IMR-90 (cell line): ENCODE results near the gene PPIP5K2. TPM values are rescaled to one million over a fixed set of nuclear protein-coding genes. Genes with fewer than 3 reads are reported as not detected.

Experiments used
- ATAC-seq: fragments of 200-7000 bp; cut with Tn5 transposase; 2 replicates; pipeline ENCODE4 v1.9.1; 2020; ENCODE audit warnings: low read depth, mild to moderate bottlenecking, moderate library complexity
- BruUV-seq: library from RNA; stranded (reverse); fragments of 400-500 nt; replicated peaks from 2 replicates; lab custom pipeline; 2021; lab: Mats Ljungman, UMichigan
- CTCF ChIA-PET: fragments of 300-600 bp; formaldehyde crosslinking; extraction: SDS; loops from one replicate; lab custom pipeline; 2021; ENCODE audit warnings: antibody characterized with exemption; lab: Yijun Ruan, JAX
- POLR2A ChIA-PET: fragments of 300-600 bp; sonication (Branson Sonifier 250); formaldehyde crosslinking; loops from one replicate; lab custom pipeline; 2022; ENCODE audit warnings: antibody characterized with exemption; ENCODE audit not compliant: unreplicated experiment; lab: Charles Lee
- DNase-seq: peaks from one replicate; pipeline ENCODE4 v3.0.0; 2013
- H2AFZ ChIP-seq: replicated peaks from 2 replicates; pipeline ENCODE3; 2013; ENCODE audit warnings: low read length, mild to moderate bottlenecking; ENCODE audit not compliant: poor library complexity
- H2AK5ac ChIP-seq: 2 replicates; pipeline ENCODE4 v1.6.1; 2013; ENCODE audit warnings: low read depth, low read length, inconsistent platforms
- H2AK9ac ChIP-seq: replicated peaks from 2 replicates; pipeline ENCODE3; 2013; ENCODE audit warnings: mild to moderate bottlenecking, low read depth, low read length, moderate library complexity; ENCODE audit not compliant: poor library complexity
- H2BK120ac ChIP-seq: 2 replicates; pipeline ENCODE4 v1.6.1; 2013; ENCODE audit warnings: low read depth, low read length, inconsistent platforms
- H2BK15ac ChIP-seq: 3 replicates; pipeline ENCODE4 v1.6.1; 2013; ENCODE audit warnings: low read depth, low read length, inconsistent platforms
- H2BK20ac ChIP-seq: 2 replicates; pipeline ENCODE4 v1.6.1; 2013; ENCODE audit warnings: low read depth, mild to moderate bottlenecking, inconsistent platforms, low read length, moderate library complexity
- H2BK5ac ChIP-seq: 2 replicates; pipeline ENCODE4 v1.6.1; 2013; ENCODE audit warnings: mild to moderate bottlenecking, low read depth, low read length, inconsistent platforms; ENCODE audit not compliant: poor library complexity, severe bottlenecking
- H3K14ac ChIP-seq: replicated peaks from 2 replicates; pipeline ENCODE4 v1.6.1; 2013; ENCODE audit warnings: low read depth, low read length, inconsistent platforms
- H3K18ac ChIP-seq: 2 replicates; pipeline ENCODE4 v1.6.1; 2013; ENCODE audit warnings: low read depth, low read length, control low read depth
- H3K23ac ChIP-seq: 2 replicates; pipeline ENCODE4 v1.6.1; 2013; ENCODE audit warnings: low read depth, low read length, inconsistent platforms
- H3K27ac ChIP-seq: 2 replicates; pipeline ENCODE4 v1.5.1; 2013; ENCODE audit warnings: mild to moderate bottlenecking, control low read depth, low read length; ENCODE audit not compliant: insufficient read depth
- H3K27me3 ChIP-seq: 2 replicates; pipeline ENCODE4 v1.6.1; 2013; ENCODE audit warnings: low read length; ENCODE audit not compliant: control insufficient read depth, insufficient read depth
- H3K36me3 ChIP-seq: 2 replicates; pipeline ENCODE4 v1.6.1; 2013; ENCODE audit warnings: low read length, mixed read lengths; ENCODE audit not compliant: control insufficient read depth, insufficient read depth
- H3K4ac ChIP-seq: 2 replicates; pipeline ENCODE4 v1.6.1; 2013; ENCODE audit warnings: low read depth, low read length, inconsistent platforms
- H3K4me1 ChIP-seq: 2 replicates; pipeline ENCODE4 v1.6.1; 2013; ENCODE audit warnings: low read length, mixed read lengths; ENCODE audit not compliant: control insufficient read depth, insufficient read depth
- H3K4me2 ChIP-seq: 2 replicates; pipeline ENCODE4 v1.6.1; 2013; ENCODE audit warnings: low read depth, mild to moderate bottlenecking, control low read depth, low read length, moderate library complexity
- H3K4me3 ChIP-seq: 2 replicates; pipeline ENCODE4 v1.5.1; 2013; ENCODE audit warnings: low read depth, mild to moderate bottlenecking, control low read depth, low read length, moderate library complexity; ENCODE audit not compliant: insufficient read depth
- H3K56ac ChIP-seq: 2 replicates; pipeline ENCODE4 v1.6.1; 2013; ENCODE audit warnings: low read length, inconsistent platforms; ENCODE audit not compliant: insufficient read depth; ENCODE audit errors: extremely low read depth
- H3K79me1 ChIP-seq, 2 experiments: 2 replicates each; pipeline ENCODE4 v1.6.1; 2013; ENCODE audit warnings: low read length in 2 of 2, inconsistent platforms in 1 of 2, low read depth in 1 of 2
- H3K9ac ChIP-seq: 2 replicates; pipeline ENCODE4 v1.6.1; 2013; ENCODE audit warnings: low read depth, low read length, control low read depth
- H3K9me1 ChIP-seq: 2 replicates; pipeline ENCODE4 v1.6.1; 2013; ENCODE audit warnings: low read length, inconsistent platforms; ENCODE audit not compliant: insufficient read depth
- H3K9me3 ChIP-seq: 2 replicates; pipeline ENCODE4 v1.6.1; 2013; ENCODE audit warnings: low read length; ENCODE audit not compliant: control insufficient read depth, insufficient read depth
- H4K20me1 ChIP-seq: 2 replicates; pipeline ENCODE4 v1.6.1; 2013; ENCODE audit warnings: low read length, inconsistent platforms; ENCODE audit not compliant: insufficient read depth
- H4K5ac ChIP-seq: 2 replicates; pipeline ENCODE4 v1.6.1; 2013; ENCODE audit warnings: mild to moderate bottlenecking, low read depth, low read length, control low read depth
- H4K8ac ChIP-seq, 2 experiments: 2 replicates each; pipeline ENCODE4 v1.6.1; 2013; ENCODE audit warnings: low read depth in 2 of 2, low read length in 2 of 2, control low read depth in 1 of 2, inconsistent platforms in 1 of 2
- H4K91ac ChIP-seq: 2 replicates; pipeline ENCODE4 v1.6.1; 2013; ENCODE audit warnings: low read depth, low read length, inconsistent platforms; ENCODE audit not compliant: insufficient read depth
- CHD1 ChIP-seq: IDR thresholded peaks from 2 replicates; pipeline ENCODE4 v1.6.1; 2012; ENCODE audit warnings: low read depth, low read length, improper control_type of control experiment
- FOS ChIP-seq: fragments of 150-350 bp; IDR thresholded peaks from 2 replicates; pipeline ENCODE4 v1.6.1; 2016; ENCODE audit warnings: low read depth, low read length
- MAFK ChIP-seq: IDR thresholded peaks from 2 replicates; pipeline ENCODE4 v1.6.1; 2012; ENCODE audit warnings: low read depth, low read length, improper control_type of control experiment
- MAZ ChIP-seq: IDR thresholded peaks from 2 replicates; pipeline ENCODE4 v1.6.1; 2012; ENCODE audit warnings: low read depth, mild to moderate bottlenecking, low read length, improper control_type of control experiment, moderate library complexity, borderline replicate concordance
- MXI1 ChIP-seq: IDR thresholded peaks from 2 replicates; pipeline ENCODE4 v1.6.1; 2012; ENCODE audit warnings: low read depth, mild to moderate bottlenecking, low read length, moderate library complexity, borderline replicate concordance
- NFE2L2 ChIP-seq: fragments of 150-350 bp; IDR thresholded peaks from 2 replicates; pipeline ENCODE4 v1.6.1; 2016; ENCODE audit warnings: low read depth, mild to moderate bottlenecking, low read length
- RAD21 ChIP-seq: IDR thresholded peaks from 2 replicates; pipeline ENCODE4 v1.6.1; 2012; ENCODE audit warnings: low read length, improper control_type of control experiment
- RCOR1 ChIP-seq: IDR thresholded peaks from 2 replicates; pipeline ENCODE4 v1.6.1; 2012; ENCODE audit warnings: mild to moderate bottlenecking, low read length, improper control_type of control experiment; ENCODE audit not compliant: insufficient replicate concordance
- RFX5 ChIP-seq: IDR thresholded peaks from 2 replicates; pipeline ENCODE4 v1.8.0; 2012; ENCODE audit warnings: low read depth, mild to moderate bottlenecking, low read length, moderate library complexity
- SMC3 ChIP-seq: fragments of 150-350 bp; IDR thresholded peaks from 2 replicates; pipeline ENCODE4 v1.6.1; 2016; ENCODE audit warnings: low read depth, mild to moderate bottlenecking, antibody characterized with exemption, low read length, moderate library complexity
- WGBS, 2 experiments: methylation state at CpG; one replicate each; pipeline versions ENCODE4 v1.1.5 to v1.1.7; 2013; ENCODE audit warnings: missing lambda C conversion rate in 2 of 2; ENCODE audit not compliant: insufficient read length in 1 of 2; ENCODE audit errors: extremely low coverage in 2 of 2; 5-methylcytosine and 5-hydroxymethylcytosine counted together
- dilution Hi-C: fragments of 300-500 bp; cut with HindIII; formaldehyde crosslinking; loops from one replicate; pipeline ENCODE4 v1.14.3; 2018; ENCODE audit warnings: low sequenced_read_pairs; ENCODE audit not compliant: unreplicated experiment
- in situ Hi-C: fragments of 300-500 bp; cut with MboI; formaldehyde crosslinking; loops from 3 replicates; pipeline ENCODE4 v1.14.3; 2019; ENCODE audit warnings: low sequenced_read_pairs, inconsistent platforms, mixed read lengths
- intact Hi-C: fragments of 100-400 bp; cut with micrococcal nuclease; formaldehyde crosslinking; loops from 2 replicates; pipeline ENCODE4 v1.10.0; 2022
- polyA plus RNA-seq, 3 experiments: library from polyadenylated mRNA; depleted of rRNA; stranded (reverse); fragments of >200 nt; gene quantifications; 2 replicates each; pipeline ENCODE4 v1.2.3, GENCODE V29; 2012; ENCODE audit warnings: low replicate concordance in 1 of 3
- total RNA-seq: library from RNA; depleted of rRNA; stranded (reverse); fragments of >200 nt; gene quantifications from 2 replicates; pipeline ENCODE4 v1.2.3, GENCODE V29; 2012
- TF ChIP-seq, protein P1 (sequence below): fragments of 150-350 bp; IDR thresholded peaks from 2 replicates; pipeline ENCODE4 v1.6.1; 2017; ENCODE audit warnings: mild to moderate bottlenecking, antibody characterized with exemption, low read length, low read depth

The PPIP5K2 gene
- total and polyA plus RNA-seq, 2 of the 4 experiments (the other 2 are of a cell fraction), result 32.4 to 67.6 TPM

DNA sequence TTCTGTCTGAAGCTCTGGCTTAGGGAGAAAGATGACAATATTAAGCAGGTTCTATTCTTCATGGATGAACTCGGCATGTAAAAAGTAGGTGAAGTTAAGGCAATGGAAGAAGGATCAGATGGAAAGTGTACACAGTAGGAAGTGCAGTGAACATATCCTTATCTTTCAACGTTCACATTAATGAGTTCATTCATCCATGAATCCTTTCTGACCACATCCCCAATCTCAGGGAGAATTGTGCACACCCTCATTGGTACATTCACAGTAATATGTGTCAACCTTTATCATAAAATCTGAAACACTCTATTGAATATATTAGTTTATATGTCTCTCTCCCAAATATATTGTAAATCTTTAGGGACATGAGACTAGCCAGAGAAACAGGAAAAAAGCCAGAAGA is 5.7 kb upstream of the PPIP5K2 start:
- BruUV-seq, result no TSS peak
- H4K5ac ChIP-seq, result no peak overlapping the region
- no peak overlapping the region for H2AK9ac ChIP-seq
- ChIA-PET POLR2A (no interaction called here), CTCF (interaction anchor here (1.0 kb wide), 1 partner anchor 25 kb away, joined by 3 read pairs; no protein-coding TSS in a partner anchor)
- no peaks in the 10 kb centered on the region for H3K9me1 ChIP-seq
- H2AK5ac ChIP-seq, result no peak overlapping the region
- H3K4me1 ChIP-seq, result no peaks in the 10 kb centered on the region
- H3K36me3 ChIP-seq, result no peaks in the 10 kb centered on the region
- intact Hi-C loops, result no loop called here
- no peaks in the 10 kb centered on the region for H4K20me1 ChIP-seq
- H2AFZ ChIP-seq, result no peak overlapping the region
- H3K14ac ChIP-seq, result no peak overlapping the region
- no peak overlapping the region for H3K56ac ChIP-seq
- DNase-seq, result no peak
- no peak overlapping the region for H3K27ac ChIP-seq
- dilution Hi-C loops, result no loop called here
- H4K91ac ChIP-seq, result no peak overlapping the region
- in situ Hi-C loops, result no loop called here
- no peak overlapping the region for H2BK120ac ChIP-seq
- no peak overlapping the region for H3K4me3 ChIP-seq
- H3K4me2 ChIP-seq, result no peak overlapping the region
- no peak overlapping the region for H2BK5ac ChIP-seq
- no CpG with 5 or more reads among the region's 2 CpGs for WGBS, 2 experiments
- H3K18ac ChIP-seq, result no peak overlapping the region
- peaks cover 16 to 20% of the 10 kb centered on the region in 2 experiments for H3K79me1 ChIP-seq
- H3K23ac ChIP-seq, result no peak overlapping the region
- no peaks in the 10 kb centered on the region for H3K9me3 ChIP-seq
- H3K27me3 ChIP-seq, result no peaks in the 10 kb centered on the region
- H2BK20ac ChIP-seq, result no peak overlapping the region
- no peak overlapping the region for H4K8ac ChIP-seq
- no peak overlapping the region for H3K9ac ChIP-seq
- no peak for ATAC-seq
- H3K4ac ChIP-seq, result no peak overlapping the region
- H2BK15ac ChIP-seq, result no peak overlapping the region
- TF ChIP-seq MXI1 (no peak), MAFK (no peak), RAD21 (no peak), RFX5 (no peak), CHD1 (no peak), NFE2L2 (no peak), FOS (no peak), SMC3 (no peak), MAZ (no peak), RCOR1 (no peak)
- TF ChIP-seq, protein P1, sequence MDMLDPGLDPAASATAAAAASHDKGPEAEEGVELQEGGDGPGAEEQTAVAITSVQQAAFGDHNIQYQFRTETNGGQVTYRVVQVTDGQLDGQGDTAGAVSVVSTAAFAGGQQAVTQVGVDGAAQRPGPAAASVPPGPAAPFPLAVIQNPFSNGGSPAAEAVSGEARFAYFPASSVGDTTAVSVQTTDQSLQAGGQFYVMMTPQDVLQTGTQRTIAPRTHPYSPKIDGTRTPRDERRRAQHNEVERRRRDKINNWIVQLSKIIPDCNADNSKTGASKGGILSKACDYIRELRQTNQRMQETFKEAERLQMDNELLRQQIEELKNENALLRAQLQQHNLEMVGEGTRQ, result no peak
